Activated CD4-positive, alpha-beta T cell treated with anti-CD3 and anti-CD28 coated beads, Interleukin-2, Interleukin-4, amounts not matched to agents 100 ng/mL and 50 ng/mL, durations not matched to agents 16 hours and 8 hours (primary cell): ENCODE measurements around the gene OVCA2.
"Not testable (repeated sequence)": the region's sequence is repeated elsewhere in the genome, so short reads cannot be mapped to it uniquely, and the experiment has no call there.

Experiments
- DNase-seq: peaks from one replicate; pipeline ENCODE4 v3.0.0-alpha.2; 2020; ENCODE audit warnings: low spot score

The OVCA2 gene

DNA sequence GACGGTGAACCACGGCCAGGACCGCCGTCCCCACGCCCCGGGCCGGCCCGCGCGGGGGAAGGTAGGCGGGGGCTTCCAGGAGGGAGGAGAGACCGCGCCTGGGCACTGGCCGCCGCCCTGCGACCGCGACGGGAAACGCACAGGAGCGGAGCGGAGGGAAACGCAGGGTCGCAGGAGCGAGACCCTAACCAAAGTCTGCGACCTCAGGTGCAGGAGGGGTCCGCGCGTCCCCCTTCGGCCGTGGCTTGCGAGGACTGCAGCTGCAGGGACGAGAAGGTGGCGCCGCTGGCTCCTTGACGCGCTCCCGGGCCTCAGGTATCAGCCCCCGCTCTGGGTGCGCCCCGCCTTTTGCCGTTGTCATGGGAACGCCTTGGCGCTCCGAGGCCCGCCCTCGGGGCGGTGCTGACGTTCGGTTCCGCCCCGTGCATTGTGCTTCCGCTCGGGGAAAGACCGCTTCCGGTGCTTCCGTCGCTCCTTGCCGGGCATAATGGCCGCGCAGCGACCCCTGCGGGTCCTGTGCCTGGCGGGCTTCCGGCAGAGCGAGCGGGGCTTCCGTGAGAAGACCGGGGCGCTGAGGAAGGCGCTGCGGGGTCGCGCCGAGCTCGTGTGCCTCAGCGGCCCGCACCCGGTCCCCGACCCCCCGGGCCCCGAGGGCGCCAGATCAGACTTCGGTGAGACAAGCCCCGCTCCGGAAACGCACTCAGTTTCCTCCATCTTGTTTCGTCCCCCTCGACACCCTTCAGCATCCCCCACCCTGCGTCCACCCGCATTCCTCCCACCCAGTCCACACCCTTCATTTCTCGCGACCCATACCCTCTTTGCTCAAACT lies at the start of gene OVCA2:
TSS of gene OVCA2 (plus strand) at position 462 of the 829 bp plus-strand sequence. CDS start at position 488, 26 bp downstream.
- peak; percentile 98 for DNase-seq

- DNase-seq, result no peak
Measured at GRCh38 chr17:1992541-1992940, 49.3 kb upstream of the OVCA2 start.

- DNase-seq, result no peak
Measured at GRCh38 chr17:1994707-1995106, 47.1 kb upstream of the OVCA2 start.

GRCh38 chr17:1995321-1995892 lies 46.4 kb upstream of the OVCA2 start:
- DNase-seq, result no peak

DNA sequence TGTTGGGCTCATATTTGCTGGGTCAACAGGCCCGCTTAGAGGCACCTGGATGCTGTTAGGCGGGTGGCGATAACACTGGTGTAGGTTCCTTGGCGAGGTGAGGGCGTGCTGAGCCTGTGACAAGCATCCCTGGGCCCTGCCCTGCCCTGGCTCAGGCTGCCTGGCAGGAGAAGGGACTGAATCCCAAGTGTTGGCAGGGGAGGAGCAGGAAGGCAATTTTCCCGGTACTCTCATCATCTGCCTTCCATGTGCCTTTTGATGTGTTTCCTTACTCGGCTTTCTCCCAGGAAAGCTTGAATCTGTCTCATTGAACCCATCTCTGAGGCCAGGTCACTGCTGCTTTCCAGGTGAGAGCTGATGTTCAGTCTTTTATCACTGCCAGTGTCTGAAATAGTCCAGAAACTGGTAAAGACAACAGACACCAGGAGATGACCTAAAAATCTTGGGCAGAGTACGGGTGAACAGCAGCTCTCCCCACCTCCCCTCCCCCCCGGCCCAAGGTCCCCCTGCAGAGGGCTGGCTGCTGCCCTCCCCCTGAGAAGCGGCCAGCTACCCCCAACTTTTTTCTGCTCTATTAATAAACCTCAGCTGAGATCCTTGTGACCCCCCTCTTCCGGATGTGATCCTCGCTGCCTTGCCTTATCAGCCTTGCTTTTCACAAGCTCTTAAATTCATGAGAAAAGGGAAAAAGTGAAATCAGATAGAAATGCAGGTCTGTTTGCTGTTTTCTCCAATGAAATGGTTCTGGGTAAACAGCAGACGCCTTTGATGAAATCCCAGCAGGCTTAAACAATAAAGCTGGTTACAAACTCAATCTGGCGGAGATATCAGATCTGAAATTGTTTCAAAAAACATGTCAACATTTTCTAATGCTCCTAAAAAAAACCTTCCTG lies 45.7 kb upstream of the OVCA2 start:
- no peak for DNase-seq

GRCh38 chr17:1996800-1997288 lies 45.0 kb upstream of the OVCA2 start:
- no peak for DNase-seq

- DNase-seq, result no peak
Measured at GRCh38 chr17:1997289-1997926, 44.4 kb upstream of the OVCA2 start.

DNA sequence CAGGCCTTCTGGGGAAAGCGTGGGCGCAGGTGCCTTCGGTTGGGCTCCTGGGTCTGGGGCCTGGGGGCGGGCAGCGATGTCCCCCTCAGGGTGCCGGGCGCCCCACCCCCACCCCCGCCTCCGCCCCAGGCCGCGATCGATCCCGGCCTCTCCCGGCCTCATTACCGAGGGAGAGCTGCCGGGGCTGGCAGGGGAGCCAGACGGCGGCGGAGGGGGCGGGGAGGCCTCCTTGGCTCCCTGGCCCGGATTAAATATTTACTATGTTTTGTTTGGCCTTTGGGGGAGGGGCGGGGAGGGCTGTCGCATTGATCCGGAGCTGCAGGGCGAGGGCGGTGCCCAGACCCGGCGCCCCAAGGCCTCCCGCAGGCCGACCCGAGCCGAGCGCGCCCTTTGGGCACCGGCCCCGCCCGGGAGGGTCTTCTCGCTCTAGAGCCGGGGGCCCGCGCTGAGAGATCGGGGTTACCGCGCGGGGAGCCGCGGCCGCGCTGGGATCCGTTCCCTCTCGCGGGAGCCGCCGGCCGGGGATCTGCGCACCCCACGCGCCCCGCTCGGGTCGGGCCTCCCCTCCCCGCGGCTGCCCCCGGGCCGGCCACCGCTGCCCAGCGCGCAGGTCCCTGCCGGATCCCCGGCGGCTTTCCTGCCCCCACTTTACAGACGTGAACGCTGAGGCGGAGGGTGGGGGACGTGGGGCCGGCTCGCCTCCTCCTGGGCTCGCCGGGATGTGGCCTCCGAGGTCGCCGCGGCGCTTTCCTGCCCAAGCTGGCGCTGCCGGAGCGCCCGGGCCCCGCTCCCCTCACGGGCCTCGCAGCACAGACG lies 43.7 kb upstream of the OVCA2 start:
- DNase-seq, result no peak

DNA sequence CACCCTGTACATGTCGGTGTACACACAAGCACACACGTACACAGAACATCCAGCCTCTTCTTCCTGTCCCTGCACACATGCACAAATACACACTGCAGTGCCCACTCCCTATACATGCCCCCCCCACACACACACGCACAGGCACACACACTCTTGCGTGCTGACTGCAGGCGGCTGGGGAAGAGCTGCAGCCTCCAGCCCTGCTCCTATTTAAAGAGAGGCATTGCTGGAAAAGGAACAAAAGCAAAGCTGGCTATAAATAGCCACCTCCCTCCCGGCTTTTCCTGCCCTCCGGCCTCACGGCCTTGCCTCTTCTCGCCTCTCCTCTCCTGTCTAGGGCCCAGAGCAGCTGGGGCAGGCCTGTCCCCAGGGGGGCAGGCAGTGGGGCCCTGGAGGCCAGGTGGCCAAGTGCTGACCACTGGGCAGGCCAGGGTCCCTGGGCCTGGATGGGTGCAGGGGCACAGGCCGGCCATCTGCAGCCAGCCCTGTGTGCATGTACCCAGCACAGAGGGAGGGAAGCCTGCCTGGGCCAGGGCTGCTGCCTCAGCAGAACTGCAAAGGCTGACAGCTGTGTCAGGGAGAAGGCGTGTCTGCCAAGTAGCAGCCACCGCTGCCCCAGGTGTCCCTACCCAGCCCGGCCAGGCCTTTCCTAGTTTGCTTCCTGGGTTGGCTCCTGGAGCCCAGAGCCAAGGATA lies 42.1 kb upstream of the OVCA2 start:
- no peak for DNase-seq

GRCh38 chr17:2002767-2003329 lies 39.0 kb upstream of the OVCA2 start:
- no peak for DNase-seq

GRCh38 chr17:2003525-2003924 lies 38.3 kb upstream of the OVCA2 start:
- no peak for DNase-seq

- no peak for DNase-seq
Measured at GRCh38 chr17:2004435-2004952, 37.3 kb upstream of the OVCA2 start.

- DNase-seq, result no peak
Measured at GRCh38 chr17:2008332-2009126, 33.3 kb upstream of the OVCA2 start.

DNA sequence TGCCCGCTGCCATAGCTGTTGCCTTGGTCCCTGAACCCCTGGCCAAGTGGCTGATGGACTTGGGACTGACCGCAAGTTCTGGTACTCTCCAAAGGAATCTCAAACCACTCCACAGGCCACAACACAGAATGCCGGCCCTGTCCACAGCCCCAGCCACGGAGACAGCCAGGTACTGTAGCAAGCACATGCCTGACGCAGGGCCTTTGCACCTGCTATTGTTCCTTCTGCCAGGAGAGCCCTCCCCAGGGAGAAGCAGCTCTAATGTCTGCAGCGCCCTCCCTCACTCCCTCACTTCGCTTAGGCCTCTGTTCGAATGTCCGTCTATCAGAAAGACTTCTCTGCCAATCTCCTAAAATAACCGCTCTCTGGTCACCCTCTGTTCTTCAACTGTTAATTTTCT lies 32.1 kb upstream of the OVCA2 start:
- DNase-seq, result no peak

GRCh38 chr17:2011411-2012371 lies 30.1 kb upstream of the OVCA2 start:
- DNase-seq, result no peak

- DNase-seq, result no peak
Measured at GRCh38 chr17:2012499-2012898, 29.3 kb upstream of the OVCA2 start.

DNA sequence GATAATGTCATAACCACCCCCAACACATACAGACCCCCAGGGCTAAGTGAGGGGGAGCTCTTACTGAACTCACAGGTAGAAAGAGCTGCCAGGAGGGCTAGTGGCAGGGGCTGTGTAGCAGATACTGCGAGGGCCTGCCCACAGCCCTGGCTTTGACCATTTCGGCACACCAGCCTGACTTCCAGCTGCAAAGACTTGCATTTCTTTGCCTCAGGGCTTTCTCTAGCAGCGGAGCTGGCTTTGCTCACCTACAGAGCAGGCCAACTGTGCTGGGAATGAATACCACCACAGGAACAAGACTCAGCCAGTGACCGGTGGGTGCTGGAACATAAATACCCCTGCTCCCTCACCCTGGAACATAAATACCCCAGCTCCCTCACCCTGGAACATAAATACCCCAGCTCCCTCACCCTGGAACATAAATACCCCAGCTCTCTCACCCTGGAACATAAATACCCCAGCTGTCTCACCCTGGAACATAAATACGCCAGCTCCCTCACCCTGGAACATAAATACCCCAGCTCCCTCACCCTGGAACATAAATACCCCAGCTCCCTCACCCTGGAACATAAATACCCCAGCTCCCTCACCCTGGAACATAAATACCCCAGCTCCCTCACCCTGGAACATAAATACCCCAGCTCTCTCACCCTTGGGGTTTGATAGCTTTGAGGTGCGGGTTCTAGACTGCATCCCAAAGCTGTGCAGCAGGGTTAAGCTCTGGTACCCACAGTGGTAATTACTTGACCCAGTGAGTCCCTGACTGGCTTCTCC lies 28.4 kb upstream of the OVCA2 start:
- DNase-seq, result not testable (repeated sequence)
